HepG2 (cell line): ENCODE results near the gene BCL2L2. TPM values are rescaled to one million over a fixed set of nuclear protein-coding genes. Genes with fewer than 3 reads are reported as not detected.

Experiments
- KLF12 ChIP-seq: sonication (generic); formaldehyde crosslinking; IDR thresholded peaks from 2 replicates; pipeline ENCODE4 v1.4.0; 2020; ENCODE audit warnings: missing genetic modification reagents, borderline replicate concordance
- NRL ChIP-seq: sonication (generic); formaldehyde crosslinking; IDR thresholded peaks from 2 replicates; pipeline ENCODE4 v1.5.0; 2020; ENCODE audit warnings: missing genetic modification reagents, mild to moderate bottlenecking, moderate library complexity, borderline replicate concordance
- RAD21 ChIP-seq: fragments of 450-650 bp; formaldehyde crosslinking; IDR thresholded peaks from 2 replicates; pipeline ENCODE4 v1.5.0; 2020; ENCODE audit warnings: mild to moderate bottlenecking
- SP2 ChIP-seq: sonication (generic); formaldehyde crosslinking; IDR thresholded peaks from 2 replicates; pipeline ENCODE4 v1.5.1; 2020; ENCODE audit warnings: mild to moderate bottlenecking, missing genetic modification reagents
- ZIK1 ChIP-seq: sonication (generic); formaldehyde crosslinking; IDR thresholded peaks from 2 replicates; pipeline ENCODE4 v1.5.0; 2020; ENCODE audit warnings: mild to moderate bottlenecking, low read depth, missing genetic modification reagents, borderline replicate concordance
- ZNF20 ChIP-seq: sonication (generic); formaldehyde crosslinking; IDR thresholded peaks from 2 replicates; pipeline ENCODE4 v1.4.0; 2020; ENCODE audit warnings: mild to moderate bottlenecking, moderate library complexity, missing genetic modification reagents
- ZNF225 ChIP-seq: sonication (generic); formaldehyde crosslinking; IDR thresholded peaks from 2 replicates; pipeline ENCODE4 v1.4.0; 2020; ENCODE audit warnings: mild to moderate bottlenecking, missing genetic modification reagents
- ZNF879 ChIP-seq: sonication (generic); formaldehyde crosslinking; IDR thresholded peaks from 2 replicates; pipeline ENCODE4 v1.8.1; 2023; ENCODE audit warnings: missing genetic modification reagents
- polyA plus RNA-seq, 8 experiments: library from polyadenylated mRNA; depleted of rRNA in 3 of 8; stranded (reverse) in 7 of 8; unstranded in 1 of 8; fragments of >200 nt; fragmentation: Illumina TruSeq in 4 of 8; extraction: Trizol in 4 of 8; gene quantifications; 2 replicates each; pipeline versions ENCODE4 v1.2.1 to v1.2.3, GENCODE V29; 2011 to 2016; ENCODE audit warnings: low read depth in 4 of 8, missing spikeins in 1 of 8, mixed read lengths in 1 of 8; ENCODE audit not compliant: insufficient read depth in 1 of 8
- total RNA-seq, 5 experiments: library from RNA; depleted of rRNA; stranded (reverse); fragments of >200 nt; fragmentation: Illumina TruSeq; extraction: Trizol; gene quantifications; 2 replicates each; pipeline ENCODE4 v1.2.3, GENCODE V29; 2016; ENCODE audit warnings: low read depth in 1 of 5
- TF ChIP-seq, protein P1 (sequence below), 2 experiments: sonication (generic) in 1 of 2; formaldehyde crosslinking in 1 of 2; IDR thresholded peaks; 2 replicates each; pipeline versions ENCODE4 v1.4.0 to v1.6.1; 2018 to 2020; ENCODE audit warnings: missing genetic modification reagents in 2 of 2, borderline replicate concordance in 1 of 2, low read depth in 1 of 2, mild to moderate bottlenecking in 1 of 2, missing biosample characterization in 1 of 2
- TF ChIP-seq, protein P2 (sequence below): sonication (generic); formaldehyde crosslinking; conservative IDR thresholded peaks from 2 replicates; pipeline ENCODE4 v1.8.0; 2022; ENCODE audit warnings: missing genetic modification reagents
- TF ChIP-seq, protein P3 (sequence below): sonication (generic); formaldehyde crosslinking; IDR thresholded peaks from 2 replicates; pipeline ENCODE4 v1.5.0; 2020; ENCODE audit warnings: mild to moderate bottlenecking, missing genetic modification reagents, moderate library complexity
- TF ChIP-seq, protein P4 (sequence below): sonication (generic); formaldehyde crosslinking; IDR thresholded peaks from 2 replicates; pipeline ENCODE4 v1.8.0; 2022; ENCODE audit warnings: mild to moderate bottlenecking, missing genetic modification reagents

BCL2L2 gene
- total and polyA plus RNA-seq, 2 of the 13 experiments (the other 11 are each of a cell fraction or from before 2014, with no cell fraction given) = 28.1 to 49.8 TPM

DNA sequence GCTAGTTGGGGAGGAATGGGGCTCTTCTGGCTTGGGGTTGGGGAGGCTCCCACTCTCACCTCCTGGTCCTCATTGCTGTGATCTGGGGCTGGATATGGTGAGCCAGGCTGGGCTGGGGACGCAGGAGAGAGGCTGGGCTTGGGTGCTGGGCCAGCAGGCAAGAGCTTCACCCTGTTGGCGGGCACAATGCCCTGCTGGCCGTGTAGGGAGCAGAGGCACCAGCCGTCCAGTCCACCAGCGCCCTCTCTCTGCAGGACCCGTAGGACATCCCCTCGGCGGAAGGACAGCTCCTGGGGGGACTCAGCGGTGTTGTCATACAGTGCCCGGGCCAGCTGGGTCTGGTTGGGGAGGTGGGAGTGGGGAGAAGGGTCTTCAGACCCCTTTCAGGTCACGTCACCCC is 53.9 kb downstream of the BCL2L2 start (continued):
- TF ChIP-seq NRL (peak; percentile 36; the same call in 1 of the 2 replicates), KLF12 (CRISPR knock-in tag) (no peak), RAD21 (CRISPR knock-in tag) (peak; percentile 25; the same call in 1 of the 2 replicates), ZIK1 (CRISPR knock-in tag) (peak; percentile 62; the same call in 1 of the 2 replicates), ZNF20 (no peak), ZNF225 (peak; percentile 61; the same call in 1 of the 2 replicates), ZNF879 (CRISPR knock-in tag) (no peak), SP2 (no peak)
- TF ChIP-seq, protein P1, sequence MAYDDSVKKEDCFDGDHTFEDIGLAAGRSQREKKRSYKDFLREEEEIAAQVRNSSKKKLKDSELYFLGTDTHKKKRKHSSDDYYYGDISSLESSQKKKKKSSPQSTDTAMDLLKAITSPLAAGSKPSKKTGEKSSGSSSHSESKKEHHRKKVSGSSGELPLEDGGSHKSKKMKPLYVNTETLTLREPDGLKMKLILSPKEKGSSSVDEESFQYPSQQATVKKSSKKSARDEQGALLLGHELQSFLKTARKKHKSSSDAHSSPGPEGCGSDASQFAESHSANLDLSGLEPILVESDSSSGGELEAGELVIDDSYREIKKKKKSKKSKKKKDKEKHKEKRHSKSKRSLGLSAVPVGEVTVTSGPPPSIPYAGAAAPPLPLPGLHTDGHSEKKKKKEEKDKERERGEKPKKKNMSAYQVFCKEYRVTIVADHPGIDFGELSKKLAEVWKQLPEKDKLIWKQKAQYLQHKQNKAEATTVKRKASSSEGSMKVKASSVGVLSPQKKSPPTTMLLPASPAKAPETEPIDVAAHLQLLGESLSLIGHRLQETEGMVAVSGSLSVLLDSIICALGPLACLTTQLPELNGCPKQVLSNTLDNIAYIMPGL (CRISPR knock-in tag; IDR thresholded peaks at IDR 0.05; ENCODE audit: borderline replicate concordance in 1 of 2, low read depth in 1 of 2) = 0 out of 4 replicates have a peak, but pooled peaks have one; percentile 39 to 44
- TF ChIP-seq, protein P2, sequence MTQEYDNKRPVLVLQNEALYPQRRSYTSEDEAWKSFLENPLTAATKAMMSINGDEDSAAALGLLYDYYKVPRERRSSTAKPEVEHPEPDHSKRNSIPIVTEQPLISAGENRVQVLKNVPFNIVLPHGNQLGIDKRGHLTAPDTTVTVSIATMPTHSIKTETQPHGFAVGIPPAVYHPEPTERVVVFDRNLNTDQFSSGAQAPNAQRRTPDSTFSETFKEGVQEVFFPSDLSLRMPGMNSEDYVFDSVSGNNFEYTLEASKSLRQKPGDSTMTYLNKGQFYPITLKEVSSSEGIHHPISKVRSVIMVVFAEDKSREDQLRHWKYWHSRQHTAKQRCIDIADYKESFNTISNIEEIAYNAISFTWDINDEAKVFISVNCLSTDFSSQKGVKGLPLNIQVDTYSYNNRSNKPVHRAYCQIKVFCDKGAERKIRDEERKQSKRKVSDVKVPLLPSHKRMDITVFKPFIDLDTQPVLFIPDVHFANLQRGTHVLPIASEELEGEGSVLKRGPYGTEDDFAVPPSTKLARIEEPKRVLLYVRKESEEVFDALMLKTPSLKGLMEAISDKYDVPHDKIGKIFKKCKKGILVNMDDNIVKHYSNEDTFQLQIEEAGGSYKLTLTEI (CRISPR knock-in tag) = no peak
- TF ChIP-seq, protein P3, sequence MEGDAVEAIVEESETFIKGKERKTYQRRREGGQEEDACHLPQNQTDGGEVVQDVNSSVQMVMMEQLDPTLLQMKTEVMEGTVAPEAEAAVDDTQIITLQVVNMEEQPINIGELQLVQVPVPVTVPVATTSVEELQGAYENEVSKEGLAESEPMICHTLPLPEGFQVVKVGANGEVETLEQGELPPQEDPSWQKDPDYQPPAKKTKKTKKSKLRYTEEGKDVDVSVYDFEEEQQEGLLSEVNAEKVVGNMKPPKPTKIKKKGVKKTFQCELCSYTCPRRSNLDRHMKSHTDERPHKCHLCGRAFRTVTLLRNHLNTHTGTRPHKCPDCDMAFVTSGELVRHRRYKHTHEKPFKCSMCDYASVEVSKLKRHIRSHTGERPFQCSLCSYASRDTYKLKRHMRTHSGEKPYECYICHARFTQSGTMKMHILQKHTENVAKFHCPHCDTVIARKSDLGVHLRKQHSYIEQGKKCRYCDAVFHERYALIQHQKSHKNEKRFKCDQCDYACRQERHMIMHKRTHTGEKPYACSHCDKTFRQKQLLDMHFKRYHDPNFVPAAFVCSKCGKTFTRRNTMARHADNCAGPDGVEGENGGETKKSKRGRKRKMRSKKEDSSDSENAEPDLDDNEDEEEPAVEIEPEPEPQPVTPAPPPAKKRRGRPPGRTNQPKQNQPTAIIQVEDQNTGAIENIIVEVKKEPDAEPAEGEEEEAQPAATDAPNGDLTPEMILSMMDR = peak; percentile 77
- TF ChIP-seq, protein P4, sequence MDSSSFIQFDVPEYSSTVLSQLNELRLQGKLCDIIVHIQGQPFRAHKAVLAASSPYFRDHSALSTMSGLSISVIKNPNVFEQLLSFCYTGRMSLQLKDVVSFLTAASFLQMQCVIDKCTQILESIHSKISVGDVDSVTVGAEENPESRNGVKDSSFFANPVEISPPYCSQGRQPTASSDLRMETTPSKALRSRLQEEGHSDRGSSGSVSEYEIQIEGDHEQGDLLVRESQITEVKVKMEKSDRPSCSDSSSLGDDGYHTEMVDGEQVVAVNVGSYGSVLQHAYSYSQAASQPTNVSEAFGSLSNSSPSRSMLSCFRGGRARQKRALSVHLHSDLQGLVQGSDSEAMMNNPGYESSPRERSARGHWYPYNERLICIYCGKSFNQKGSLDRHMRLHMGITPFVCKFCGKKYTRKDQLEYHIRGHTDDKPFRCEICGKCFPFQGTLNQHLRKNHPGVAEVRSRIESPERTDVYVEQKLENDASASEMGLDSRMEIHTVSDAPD (CRISPR knock-in tag) = 0 out of 2 replicates have a peak, but pooled peaks have one; percentile 40
- TF ChIP-seq, all 625 proteins: peak for 31
